GM12891 (cell line): ENCODE results near the gene MCIDAS.

ENCODE experiments used
- DNase-seq: peaks from one replicate; pipeline ENCODE4 v3.0.0; 2011; ENCODE audit warnings: low spot score; ENCODE audit not compliant: insufficient read length
- FAIRE-seq: peaks from 2 replicates; lab custom pipeline; 2011; peaks lifted over from hg19 to GRCh38; lab: Jason Lieb, UNC
- PAX5 ChIP-seq: IDR thresholded peaks from 2 replicates; pipeline ENCODE4 v1.6.1; 2011; ENCODE audit warnings: low read length, moderate library complexity, mild to moderate bottlenecking; ENCODE audit not compliant: insufficient read depth, severe bottlenecking
- POLR2A ChIP-seq: IDR thresholded peaks from 2 replicates; pipeline ENCODE4 v1.6.1; 2011; ENCODE audit warnings: low read depth, low read length, control low read depth
- POLR2AphosphoS5 ChIP-seq: IDR thresholded peaks from 2 replicates; pipeline ENCODE4 v1.6.1; 2011; ENCODE audit warnings: low read depth, low read length, control low read depth
- POU2F2 ChIP-seq: IDR thresholded peaks from 2 replicates; pipeline ENCODE4 v1.6.1; 2011; ENCODE audit warnings: low read depth, mild to moderate bottlenecking, control low read depth, low read length, moderate library complexity
- SPI1 ChIP-seq: IDR thresholded peaks from 2 replicates; pipeline ENCODE4 v1.6.1; 2011; ENCODE audit warnings: low read depth, low read length, control low read depth
- TAF1 ChIP-seq: IDR thresholded peaks from 2 replicates; pipeline ENCODE4 v1.6.1; 2011; ENCODE audit warnings: low read depth, low read length, control low read depth

MCIDAS gene

GRCh38 chr5:55222985-55223811 is 3.9 kb downstream of the MCIDAS start:
- FAIRE-seq (peak; percentile 20), DNase-seq (peak; percentile 22)
- TF ChIP-seq TAF1 (no peak), POLR2A (no peak), PAX5 (no peak), POU2F2 (no peak), POLR2AphosphoS5 (no peak), SPI1 (no peak)

GRCh38 chr5:55222092-55222984 is 4.8 kb downstream of the MCIDAS start:
- DNase-seq (no peak), FAIRE-seq (no peak)
- no peak for TF ChIP-seq POU2F2
- no peak for TF ChIP-seq POLR2AphosphoS5
- no peak for TF ChIP-seq SPI1
- TF ChIP-seq TAF1 = no peak
- no peak for TF ChIP-seq PAX5
- no peak for TF ChIP-seq POLR2A

- FAIRE-seq = no peak
- TF ChIP-seq POLR2A (no peak), SPI1 (no peak), PAX5 (no peak), POU2F2 (no peak), POLR2AphosphoS5 (no peak), TAF1 (no peak)
- DNase-seq = no peak
These were observed 6.5 kb downstream of the MCIDAS start for GRCh38 chr5:55220433-55221185.

GRCh38 chr5:55219770-55220169 is 7.3 kb downstream of the MCIDAS start:
- DNase-seq = no peak
- FAIRE-seq = no peak
- no peak for TF ChIP-seq TAF1
- no peak for TF ChIP-seq POU2F2
- TF ChIP-seq SPI1 = no peak

GRCh38 chr5:55218967-55219366 is 8.1 kb downstream of the MCIDAS start:
- FAIRE-seq (no peak), DNase-seq (no peak)
- TF ChIP-seq POLR2AphosphoS5 (no peak), POU2F2 (no peak), SPI1 (no peak), PAX5 (no peak), TAF1 (no peak), POLR2A (no peak)

- DNase-seq (no peak), FAIRE-seq (no peak)
- no peak for TF ChIP-seq POLR2AphosphoS5
- TF ChIP-seq SPI1 = no peak
- no peak for TF ChIP-seq TAF1
- TF ChIP-seq POU2F2 = no peak
- no peak for TF ChIP-seq PAX5
- no peak for TF ChIP-seq POLR2A
These were observed 15.8 kb downstream of the MCIDAS start for GRCh38 chr5:55211184-55211874.

- TF ChIP-seq POLR2A (no peak), POLR2AphosphoS5 (no peak), SPI1 (no peak), TAF1 (no peak), PAX5 (no peak), POU2F2 (no peak)
- DNase-seq (no peak), FAIRE-seq (no peak)
These were observed 22.1 kb downstream of the MCIDAS start for GRCh38 chr5:55205001-55205400.

- no peak for DNase-seq
- no peak for FAIRE-seq
- no peak for TF ChIP-seq SPI1
- TF ChIP-seq PAX5 = no peak
- no peak for TF ChIP-seq TAF1
These were observed 36.0 kb downstream of the MCIDAS start for GRCh38 chr5:55191165-55191564.

GRCh38 chr5:55188656-55189540 is 38.2 kb downstream of the MCIDAS start:
- FAIRE-seq (no peak), DNase-seq (no peak)
- TF ChIP-seq POLR2A (no peak), POU2F2 (no peak), POLR2AphosphoS5 (no peak), PAX5 (no peak), SPI1 (no peak), TAF1 (no peak)
